CD4-positive, alpha-beta T cell treated with Interleukin-1 beta for 1 hour (primary cell): ENCODE results near the gene GADL1.

Experiments used
- DNase-seq, 2 donors: peaks; one replicate each; pipeline ENCODE4 v3.0.0-alpha.2; 2020 to 2022

The GADL1 gene, protein sequence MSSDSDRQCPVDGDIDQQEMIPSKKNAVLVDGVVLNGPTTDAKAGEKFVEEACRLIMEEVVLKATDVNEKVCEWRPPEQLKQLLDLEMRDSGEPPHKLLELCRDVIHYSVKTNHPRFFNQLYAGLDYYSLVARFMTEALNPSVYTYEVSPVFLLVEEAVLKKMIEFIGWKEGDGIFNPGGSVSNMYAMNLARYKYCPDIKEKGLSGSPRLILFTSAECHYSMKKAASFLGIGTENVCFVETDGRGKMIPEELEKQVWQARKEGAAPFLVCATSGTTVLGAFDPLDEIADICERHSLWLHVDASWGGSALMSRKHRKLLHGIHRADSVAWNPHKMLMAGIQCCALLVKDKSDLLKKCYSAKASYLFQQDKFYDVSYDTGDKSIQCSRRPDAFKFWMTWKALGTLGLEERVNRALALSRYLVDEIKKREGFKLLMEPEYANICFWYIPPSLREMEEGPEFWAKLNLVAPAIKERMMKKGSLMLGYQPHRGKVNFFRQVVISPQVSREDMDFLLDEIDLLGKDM

DNA sequence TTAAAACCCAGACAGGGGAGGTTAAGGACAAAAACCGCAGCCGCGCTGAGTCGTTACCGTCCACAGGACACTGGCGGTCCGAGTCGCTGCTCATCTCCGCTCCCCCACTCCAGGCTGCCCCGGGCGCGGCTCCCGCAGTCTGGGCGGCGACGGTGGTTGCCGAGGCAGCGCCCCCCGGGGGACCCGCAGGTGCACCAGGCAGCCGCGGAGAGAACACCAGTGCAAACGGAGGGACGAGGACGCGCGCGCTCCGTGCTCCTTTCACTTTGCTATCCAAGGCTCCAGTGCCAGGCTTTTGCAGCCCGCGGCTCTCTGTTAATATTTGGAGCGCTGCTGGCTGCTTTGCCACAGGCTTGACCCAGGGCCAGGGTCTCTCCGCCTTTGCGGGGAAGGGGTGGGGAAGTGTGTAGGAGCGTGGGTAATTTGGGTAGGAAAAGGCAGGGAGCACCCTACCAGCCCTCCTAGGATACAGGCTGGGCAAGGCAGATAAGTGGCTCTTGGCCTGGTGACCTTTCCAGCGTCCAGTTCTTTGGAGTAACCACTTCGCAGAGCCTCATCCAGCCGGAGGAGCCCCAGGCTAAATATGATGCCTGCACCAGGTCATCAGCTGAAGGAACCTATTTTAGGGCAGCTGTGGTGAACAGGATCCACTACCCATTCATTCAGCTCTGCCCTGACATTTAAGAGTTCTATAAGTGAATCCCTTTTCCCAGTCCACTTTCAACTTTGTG, at the start of gene GADL1:
Gene GADL1 (minus strand): TSS at position 141 of the 731 bp plus-strand sequence. CDS start 47 bp downstream, at position 94.
- DNase-seq: no peak

DNA sequence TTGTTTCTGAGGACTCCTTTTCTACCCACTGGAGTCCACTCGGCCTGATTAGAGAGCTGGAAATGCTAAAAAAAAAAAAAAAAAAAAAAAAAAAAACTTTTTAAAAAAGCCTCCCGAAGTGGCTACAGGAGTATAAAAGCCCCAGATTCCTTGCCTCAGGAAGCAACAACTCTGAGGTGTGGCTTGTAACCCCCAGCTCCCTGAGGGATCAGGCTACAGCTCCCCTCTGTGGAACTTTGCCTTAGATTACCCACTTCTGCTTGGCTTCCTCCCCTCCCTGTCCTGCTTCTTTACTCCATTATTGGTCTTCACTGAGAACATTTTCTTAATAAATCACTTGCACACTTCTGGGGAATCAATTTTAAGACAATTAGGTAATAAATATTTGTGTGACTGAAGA, 49.7 kb upstream of the GADL1 start:
- DNase-seq: no peak

DNA sequence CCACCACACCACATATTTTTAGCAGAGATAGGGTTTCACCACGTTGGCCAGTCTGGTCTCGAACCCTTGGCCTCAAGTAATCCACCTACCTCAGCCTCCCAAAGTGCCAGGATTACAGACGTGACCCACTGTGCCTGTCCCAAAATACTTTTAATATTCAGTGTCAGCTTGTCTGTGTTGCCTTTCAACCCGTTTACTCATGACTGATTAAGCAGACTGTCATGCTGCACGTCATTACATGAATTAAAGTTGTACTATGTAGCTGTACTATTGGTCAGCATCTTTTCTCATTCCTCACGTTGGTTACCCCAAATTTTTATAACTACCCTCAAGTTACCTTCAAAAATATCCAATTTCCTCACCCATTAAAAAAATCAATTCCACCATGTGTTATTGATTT, 48.7 kb upstream of the GADL1 start:
- DNase-seq: no peak

DNA sequence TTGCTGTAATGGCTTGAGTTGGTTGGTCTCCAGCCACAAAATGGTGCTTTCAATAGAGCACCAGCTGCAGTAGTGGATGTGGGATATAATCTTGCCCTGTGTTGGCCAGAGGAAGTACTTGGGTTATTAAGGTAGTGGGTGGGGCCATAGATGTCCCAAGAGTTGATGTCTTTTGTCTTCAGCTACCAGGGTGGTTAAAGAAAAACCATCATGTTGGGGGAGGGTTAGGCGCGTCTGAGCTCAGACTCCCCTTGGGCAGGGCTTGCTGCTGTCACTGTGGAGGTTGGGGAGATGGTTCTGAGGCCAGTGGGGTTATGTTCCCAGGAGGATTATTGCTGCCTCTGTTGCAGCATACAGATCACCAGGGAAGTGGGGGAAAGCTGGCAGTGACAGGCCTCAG, 46.9 kb upstream of the GADL1 start:
- no peak for DNase-seq

DNA sequence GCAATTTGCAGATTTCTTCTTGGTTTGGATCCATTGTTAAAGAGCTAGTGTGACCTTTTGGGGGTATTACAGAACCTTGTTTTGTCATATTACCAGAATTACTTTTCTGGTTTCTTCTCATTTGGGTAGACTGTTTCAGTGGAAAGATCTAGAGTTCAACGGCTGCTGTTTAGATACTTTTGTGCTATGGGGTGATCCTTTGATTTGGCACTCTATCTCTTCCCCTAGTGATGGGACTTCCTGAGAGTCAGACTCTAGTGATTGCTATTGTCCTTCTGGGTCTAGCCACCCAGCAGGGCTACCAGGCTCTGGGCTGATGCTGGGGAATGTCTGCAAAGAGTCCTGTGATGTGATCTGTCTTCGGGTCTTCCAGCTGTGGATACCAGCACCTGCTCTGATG, 46.3 kb upstream of the GADL1 start:
- no peak for DNase-seq

DNA sequence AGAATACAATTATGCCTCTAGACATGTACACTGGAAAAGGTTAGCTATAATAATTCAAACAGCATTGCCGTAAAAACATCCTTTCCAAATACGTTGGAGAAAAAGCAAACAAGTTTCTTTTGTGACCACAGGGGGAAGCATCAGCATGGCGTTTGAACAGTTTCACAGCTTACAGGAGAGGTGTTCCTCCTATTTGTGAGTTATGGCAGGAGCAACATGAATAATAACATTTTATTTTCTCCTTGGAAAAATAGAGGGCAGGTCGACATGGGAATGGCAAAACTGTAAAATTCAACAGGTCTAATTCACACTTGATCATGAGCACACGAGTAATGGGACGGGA, 39.7 kb upstream of the GADL1 start:
- peak in 1 of 2 donors; percentile 13 for DNase-seq

DNA sequence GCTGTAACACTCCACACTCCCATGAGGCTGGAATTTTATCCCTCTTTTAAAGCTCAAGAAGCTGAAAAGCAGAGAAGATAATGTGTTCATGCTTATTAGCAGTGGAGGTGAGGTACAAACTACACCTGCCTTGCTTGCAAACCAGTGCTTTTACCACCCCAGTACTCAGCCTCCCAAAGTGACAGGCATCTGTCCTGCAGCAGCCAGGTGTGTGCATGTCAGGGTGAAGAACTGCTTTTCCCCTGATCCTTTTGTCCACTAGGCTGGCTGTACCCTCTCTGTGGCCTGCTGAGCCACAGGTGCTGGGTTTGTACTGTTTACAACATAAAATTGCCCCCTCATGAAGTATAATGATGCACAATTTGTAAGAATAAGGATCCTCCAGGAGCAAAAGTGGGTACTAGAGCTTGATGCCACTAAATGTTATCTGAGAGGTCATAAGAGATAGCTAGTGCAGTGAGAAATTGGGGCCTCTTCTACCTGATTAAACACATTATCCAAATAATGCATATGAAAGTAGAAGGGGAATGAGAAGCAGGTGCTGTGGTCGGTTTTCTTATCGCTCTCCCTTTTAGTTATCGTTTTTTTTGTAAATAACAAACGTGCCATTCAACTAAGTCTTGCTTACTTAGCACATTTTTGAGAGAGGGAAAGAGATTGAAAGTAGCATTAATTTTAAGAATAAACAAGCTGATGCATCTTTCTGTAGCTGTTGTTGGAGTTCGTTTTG, 39.2 kb upstream of the GADL1 start:
- no peak for DNase-seq

DNA sequence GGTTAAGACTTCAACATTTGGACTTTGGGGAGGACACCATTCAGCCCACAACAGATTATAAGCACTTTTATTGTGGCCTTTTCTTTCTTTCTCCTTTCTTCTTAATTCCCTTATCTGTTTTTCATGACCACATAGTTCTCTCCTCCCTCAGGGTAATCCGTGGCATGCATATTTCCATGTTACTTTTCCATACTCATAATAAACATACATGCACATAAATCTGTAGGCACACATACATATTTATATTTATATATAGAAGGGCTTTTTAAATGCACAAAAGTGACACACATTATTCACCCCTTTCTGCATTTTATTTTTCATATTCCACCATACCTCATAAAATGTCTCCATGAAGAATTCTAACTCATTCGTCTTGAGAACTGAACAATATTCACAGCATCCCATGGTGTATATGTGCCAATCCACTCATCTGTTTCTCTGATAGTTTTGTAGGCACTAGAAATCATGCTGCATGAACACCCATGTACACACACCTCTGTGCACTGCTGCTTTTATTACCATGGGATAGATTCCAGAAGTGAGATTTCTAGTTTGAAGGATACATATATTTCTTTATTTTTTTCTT, 38.1 kb upstream of the GADL1 start:
- no peak for DNase-seq

DNA sequence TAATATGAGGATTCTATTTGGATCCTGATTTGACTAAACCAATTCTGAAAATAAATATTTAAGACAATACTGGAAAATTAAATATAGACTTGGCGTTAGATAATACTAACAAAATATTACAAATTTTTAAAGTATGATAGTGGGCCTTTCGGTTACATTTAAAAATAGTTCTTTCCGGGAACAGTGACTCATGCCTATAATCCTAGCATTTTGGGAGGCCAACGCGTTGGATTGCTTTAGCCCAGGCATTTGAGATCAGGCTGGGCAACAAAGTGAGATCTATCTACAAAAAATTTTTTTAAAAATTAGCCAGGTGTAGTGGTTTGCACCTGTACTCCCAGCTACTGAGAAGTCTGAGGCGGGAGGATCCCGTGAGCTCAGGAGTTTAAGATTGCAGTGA, 30.3 kb upstream of the GADL1 start:
- no peak for DNase-seq

DNA sequence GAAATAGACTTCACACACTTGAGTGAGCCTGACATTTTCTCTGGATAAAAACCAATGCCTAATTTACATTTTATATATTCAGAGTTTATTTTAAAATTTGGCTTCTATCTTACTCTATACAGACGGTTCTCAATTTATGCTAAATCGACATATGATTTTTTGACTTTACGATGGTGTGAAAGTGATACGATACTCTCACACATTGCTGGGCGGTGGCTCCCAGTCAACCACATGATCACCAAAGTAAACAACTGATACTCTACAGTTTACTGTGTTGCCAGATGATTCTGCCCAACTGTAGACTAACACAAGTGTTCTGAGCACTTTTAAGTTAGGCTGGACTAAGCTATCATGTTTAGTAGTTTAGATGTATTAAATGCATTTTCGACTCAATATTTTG, 25.1 kb upstream of the GADL1 start:
- no peak for DNase-seq

DNA sequence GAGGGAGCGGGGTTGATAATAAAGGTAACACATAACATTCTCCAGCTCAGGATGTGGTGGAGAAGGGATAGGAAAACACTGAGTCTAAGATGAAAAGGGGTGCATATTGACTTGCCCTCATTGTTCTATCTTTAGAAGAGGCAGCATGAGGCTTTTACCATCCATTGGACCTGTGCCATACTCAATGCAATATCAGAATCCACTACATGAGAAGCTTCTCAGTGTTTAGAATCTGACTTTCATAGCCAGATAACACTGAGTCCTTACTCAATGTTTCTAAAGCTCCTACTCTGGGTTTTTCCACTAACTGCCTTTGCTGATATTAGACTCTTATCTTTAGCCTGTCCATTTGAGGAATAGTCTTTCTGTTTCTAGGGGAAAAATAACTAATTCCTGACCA, 24.3 kb upstream of the GADL1 start:
- no peak for DNase-seq

DNA sequence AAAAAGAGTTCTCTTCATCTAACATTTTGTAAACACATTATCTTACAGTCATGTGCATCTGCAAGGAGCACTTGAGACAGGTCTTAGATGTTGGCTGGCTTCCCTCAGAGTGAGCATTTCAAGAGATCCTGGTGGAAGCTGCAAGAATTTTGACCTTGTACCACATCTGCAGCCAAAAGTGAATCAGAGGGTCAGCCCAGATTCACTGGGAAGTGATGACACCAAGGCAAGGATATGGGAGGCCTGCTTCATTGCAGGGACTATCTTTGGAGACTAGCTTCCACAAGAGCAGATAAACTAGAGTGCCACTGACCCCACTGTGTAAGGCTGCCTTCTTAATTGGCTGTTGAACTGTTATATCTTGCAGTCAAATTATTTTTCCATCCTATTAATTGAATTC, 21.3 kb upstream of the GADL1 start:
- no peak for DNase-seq

DNA sequence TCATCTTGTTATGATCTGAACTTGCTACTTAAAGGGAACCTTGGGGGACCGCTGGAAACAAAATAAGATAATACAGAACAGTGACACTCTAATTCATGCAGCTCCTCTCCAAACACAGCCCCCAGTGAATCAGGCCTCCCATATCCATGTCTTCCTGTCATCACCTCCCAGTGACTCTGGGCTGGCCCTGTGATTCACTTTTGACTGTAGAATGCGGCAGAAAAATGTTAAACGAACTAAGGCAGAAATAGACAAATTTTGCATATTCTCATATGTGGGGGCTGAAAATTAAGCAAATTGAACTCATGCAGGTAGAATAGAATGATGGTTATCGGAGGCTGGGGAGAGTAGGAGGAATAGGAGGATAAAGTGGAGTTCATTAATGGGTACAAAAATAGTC, 20.2 kb upstream of the GADL1 start:
- DNase-seq: no peak

DNA sequence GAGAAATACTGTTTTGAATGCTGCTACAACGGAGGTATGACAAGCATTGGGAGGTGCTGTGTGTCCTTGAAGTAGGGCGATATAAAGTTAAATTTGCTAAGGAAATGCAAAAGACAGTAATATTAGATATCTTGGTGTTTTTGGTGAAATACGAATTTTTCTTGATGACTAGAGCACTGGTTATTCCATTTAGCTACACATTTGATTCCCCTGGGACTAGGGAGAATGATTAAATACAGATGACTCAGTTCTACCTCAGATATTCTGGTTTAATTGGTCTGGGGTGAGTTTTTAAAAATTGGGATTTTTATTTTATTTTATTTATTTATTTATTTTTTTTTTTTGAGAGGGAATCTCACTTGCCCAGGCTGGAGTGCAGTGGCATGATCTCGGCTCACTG, 18.7 kb upstream of the GADL1 start:
- DNase-seq: no peak

DNA sequence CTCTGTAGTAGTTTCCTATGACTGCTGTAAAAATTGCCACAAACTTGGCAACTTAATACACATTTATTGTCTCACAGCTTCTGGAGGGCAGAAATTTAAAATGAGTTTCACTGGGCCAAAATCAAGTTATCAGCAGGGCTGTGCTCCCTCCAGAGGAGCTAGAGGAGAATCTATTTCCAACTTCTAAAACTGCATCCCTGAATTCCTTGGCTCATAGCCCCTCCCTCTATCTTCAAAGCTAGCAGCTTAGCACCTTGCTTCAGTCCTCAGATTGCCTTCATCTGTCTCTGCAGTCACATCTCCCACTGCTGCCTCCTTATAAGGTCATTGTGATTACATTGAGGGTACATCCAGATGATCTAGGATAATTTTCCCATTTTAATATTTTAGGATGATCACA, 17.8 kb upstream of the GADL1 start:
- no peak for DNase-seq

DNA sequence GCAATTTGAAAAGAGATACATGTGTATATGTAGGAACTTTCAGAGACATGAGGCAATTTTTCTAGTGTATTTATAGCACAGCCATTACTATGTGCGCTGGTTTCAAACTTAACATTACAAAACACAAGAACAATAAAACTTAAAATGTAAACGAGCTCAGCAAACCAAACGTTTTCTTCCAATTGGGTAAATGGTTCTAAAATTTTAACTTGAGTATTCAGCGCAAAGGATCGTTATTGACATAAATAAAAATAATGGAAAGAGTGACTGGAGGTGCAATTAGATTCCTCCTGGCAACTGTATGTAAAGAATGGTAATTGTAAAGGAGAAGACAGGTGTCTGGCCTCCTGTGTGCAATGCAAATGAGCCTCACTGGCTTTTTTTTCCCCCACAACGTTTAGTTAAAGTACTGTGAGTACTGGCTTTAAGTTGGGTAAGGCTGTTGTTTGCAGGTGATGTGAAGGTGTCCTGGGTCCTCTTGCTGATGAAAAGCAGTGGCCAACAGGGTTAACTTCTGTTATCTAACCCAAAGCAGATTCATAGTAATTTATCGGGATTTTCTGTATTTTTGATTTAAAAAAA, 14.1 kb upstream of the GADL1 start:
- DNase-seq: no peak

DNA sequence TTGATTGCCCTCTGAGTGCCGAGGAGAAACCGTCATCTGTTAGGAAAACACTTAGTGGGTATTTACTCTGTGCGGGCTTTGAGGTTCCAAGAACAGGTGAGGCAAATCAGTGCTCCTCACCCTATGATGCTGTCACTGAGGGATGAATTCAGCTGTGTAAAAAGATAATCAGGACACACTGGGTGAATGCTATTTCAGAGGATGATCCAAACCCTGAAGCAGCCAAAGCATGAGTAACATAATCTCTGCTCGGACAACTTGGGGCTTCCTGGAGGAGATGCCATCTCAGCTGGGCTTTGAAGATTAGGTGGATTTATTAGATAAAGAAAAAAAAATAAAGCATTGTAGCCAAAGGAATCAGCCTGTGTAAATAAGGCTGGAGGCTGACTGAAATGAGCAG, 10.5 kb upstream of the GADL1 start:
- no peak for DNase-seq

DNA sequence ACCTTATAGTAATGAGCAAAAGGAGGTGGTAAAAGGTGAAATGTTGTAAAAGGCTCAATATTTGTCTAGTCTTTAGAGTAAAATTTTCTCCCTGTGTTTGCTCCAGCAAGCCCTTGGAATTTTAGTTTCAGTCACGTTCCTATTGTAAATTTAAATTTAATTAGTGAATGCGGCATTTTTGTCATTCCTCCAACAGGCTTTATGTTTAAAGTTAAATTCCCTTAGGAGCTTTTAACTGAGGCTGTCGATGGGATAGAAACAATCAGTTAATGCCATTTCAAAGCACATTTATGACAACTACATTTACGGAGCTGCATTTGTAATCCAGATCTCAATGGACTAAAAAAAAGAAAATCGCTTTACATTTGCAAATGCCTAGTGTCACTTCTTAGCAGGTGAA, 868 bp upstream of the GADL1 start:
- DNase-seq: no peak

DNA sequence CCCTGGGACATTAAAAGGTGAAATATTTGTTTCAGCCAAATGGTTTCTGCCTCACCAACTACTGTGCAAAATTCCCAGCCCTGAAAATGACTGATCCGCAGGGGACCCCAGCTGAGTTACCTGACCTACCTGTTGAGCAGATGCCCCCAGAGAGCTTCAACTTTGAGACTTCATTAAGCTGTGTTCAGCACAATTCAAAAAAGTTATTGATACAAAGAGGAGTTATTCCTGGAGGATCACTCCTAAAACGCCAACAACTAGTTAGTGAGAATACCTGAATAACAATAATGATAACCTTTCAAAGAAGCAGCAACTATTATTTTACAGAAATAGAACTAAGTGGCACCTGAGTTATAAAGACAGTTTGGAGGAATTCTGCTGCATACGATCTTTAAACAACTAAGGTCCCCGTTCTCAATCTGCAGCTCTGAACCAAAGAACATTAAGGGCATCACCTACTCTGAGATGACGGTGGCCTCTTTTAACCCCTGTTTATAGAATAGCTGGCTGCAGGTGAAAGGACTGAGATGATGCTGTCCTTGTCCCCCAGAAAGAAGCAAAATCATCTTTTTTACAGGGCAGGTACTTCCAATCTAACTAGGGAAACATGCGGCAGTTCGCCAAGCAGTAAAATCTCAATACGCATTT, 659 bp downstream of the GADL1 start:
- DNase-seq: no peak

DNA sequence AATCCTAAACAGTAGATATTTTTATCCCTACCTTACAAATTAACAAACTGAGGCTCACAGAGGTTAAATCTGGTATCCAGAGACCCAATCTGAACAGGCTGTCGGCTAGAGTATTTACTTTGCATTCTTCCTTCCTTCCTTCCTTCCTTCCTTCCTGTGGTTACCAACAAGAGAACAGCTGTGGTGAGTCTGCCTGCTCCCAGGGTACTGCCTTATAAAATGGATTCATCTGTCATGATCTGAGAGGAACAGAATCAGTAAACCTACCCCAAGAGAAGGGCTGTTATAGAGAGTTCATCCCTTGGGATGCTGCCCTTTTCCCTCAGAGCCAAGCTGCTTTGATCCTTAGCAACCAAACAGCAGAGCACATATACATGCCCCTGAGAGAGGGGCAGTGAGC, 3.6 kb downstream of the GADL1 start:
- DNase-seq: no peak

DNA sequence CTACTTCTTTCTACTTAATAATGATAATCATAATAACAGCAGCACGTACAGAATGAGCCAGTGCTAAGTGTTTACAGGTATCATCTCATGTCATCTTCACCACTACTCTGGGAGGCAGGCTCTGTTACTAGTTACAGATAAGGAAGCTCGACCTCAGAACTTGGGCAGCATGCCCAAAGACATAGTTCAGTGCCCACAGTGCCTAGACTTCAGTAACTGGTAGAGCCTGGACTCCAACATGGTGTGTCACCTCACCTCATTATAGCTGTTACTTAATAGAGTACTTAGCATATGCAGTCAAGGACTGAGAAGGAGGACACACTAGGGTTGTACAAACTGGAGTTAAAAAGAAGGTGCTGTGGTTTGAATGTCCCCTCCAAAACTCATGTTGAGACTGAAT, 7.6 kb downstream of the GADL1 start:
- no peak for DNase-seq

DNA sequence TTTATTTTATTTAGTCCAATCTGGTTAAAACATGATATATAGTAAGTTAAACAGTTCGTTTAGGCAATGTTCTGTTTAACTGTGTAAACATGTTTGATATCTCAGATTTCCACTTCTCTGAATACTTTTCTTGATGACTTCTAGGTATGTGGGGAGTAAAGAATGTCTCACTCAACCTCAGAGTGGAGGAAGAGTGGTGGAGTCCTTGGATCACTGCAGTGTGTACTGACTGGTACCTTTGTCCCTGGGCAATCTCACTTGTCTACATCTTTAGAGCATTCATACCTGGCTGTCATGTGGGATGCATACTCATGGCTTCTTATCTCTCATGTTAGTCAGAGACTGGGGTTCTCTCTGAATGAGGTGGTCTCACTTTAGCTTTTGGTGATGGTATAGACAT, 15.6 kb downstream of the GADL1 start:
- no peak for DNase-seq
